HFF-Myc (cell line): ENCODE data around the gene PTRH1.
"Not testable (repeated sequence)": the region's sequence is repeated elsewhere in the genome, so short reads cannot be mapped to it uniquely, and the experiment has no call there.

Source experiments
- DNase-seq: peaks from one replicate; pipeline ENCODE4 v3.0.0-alpha.2; 2011; ENCODE audit warnings: low read depth; ENCODE audit errors: extremely low read depth
- H3K4me3 ChIP-seq: replicated peaks from 2 replicates; pipeline ENCODE4 v1.5.1; 2011; ENCODE audit warnings: low read depth, mild to moderate bottlenecking, control low read depth, low read length
- CTCF ChIP-seq: IDR thresholded peaks from 2 replicates; pipeline ENCODE4 v1.5.1; 2012; ENCODE audit warnings: mild to moderate bottlenecking, low read depth, low read length, control low read depth; ENCODE audit errors: missing control alignments

PTRH1 gene

GRCh38 chr9:127715470-127716337 is at the start of gene PTRH1, which contains the start of gene TTC16:
PTRH1 (minus strand) TSS chr9:127715663; CDS start chr9:127715639, 24 bp downstream.
TTC16 (plus strand) TSS chr9:127716079; CDS start chr9:127716146, 67 bp downstream.
- TF ChIP-seq CTCF: no peak
- peak; percentile 76 for DNase-seq
- peak within 1 kb of the TSS; percentile 94 for H3K4me3 ChIP-seq

- no peak overlapping the region for H3K4me3 ChIP-seq
- TF ChIP-seq CTCF: peak; percentile 44
- DNase-seq: no peak
Measured at GRCh38 chr9:127763918-127764384, 48.5 kb upstream of the PTRH1 start.

GRCh38 chr9:127762111-127762676 is 46.7 kb upstream of the PTRH1 start:
- no peak overlapping the region for H3K4me3 ChIP-seq
- TF ChIP-seq CTCF: no peak
- DNase-seq: no peak

GRCh38 chr9:127761491-127761956 is 46.1 kb upstream of the PTRH1 start:
- DNase-seq: no peak
- TF ChIP-seq CTCF: no peak
- no peak overlapping the region for H3K4me3 ChIP-seq

- H3K4me3 ChIP-seq: no peak overlapping the region
- no peak for DNase-seq
- TF ChIP-seq CTCF: no peak
Measured at GRCh38 chr9:127761061-127761460, 45.6 kb upstream of the PTRH1 start.

- DNase-seq: no peak
- H3K4me3 ChIP-seq: no peak overlapping the region
- TF ChIP-seq CTCF: no peak
Measured at GRCh38 chr9:127758843-127759242, 43.4 kb upstream of the PTRH1 start.

GRCh38 chr9:127756776-127757175 is 41.3 kb upstream of the PTRH1 start:
- not testable (repeated sequence) for H3K4me3 ChIP-seq, DNase-seq
